SK-N-DZ (cell line): ENCODE results near the gene PDZD8.
A peak's percentile ranks its signal among the peaks of the same experiment; 100 is the strongest.
"Not testable (repeated sequence)": the region's sequence is repeated elsewhere in the genome, so short reads cannot be mapped to it uniquely, and the experiment has no call there.

Source experiments
- DNase-seq: peaks from one replicate; pipeline ENCODE4 v3.0.0-alpha.2; 2015; ENCODE audit warnings: low spot score

Gene PDZD8

DNA sequence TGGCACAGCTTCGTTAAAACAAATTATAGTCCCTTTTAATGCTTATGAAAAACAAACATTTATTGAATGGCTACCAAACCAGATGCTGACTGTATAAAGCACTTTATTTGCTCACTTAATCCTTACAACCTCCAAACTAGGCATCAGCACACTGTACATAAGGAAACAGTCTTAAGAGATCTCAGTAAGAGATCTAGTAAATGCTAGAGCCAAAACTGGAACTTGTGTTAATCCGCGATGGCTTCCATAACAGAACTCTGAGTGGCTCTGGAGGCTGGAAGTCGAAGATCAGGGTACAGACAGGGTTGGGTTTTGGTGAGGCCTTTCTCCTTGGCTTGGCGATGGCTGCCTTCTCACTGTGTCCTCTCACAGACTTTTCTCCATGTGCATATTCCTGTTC, 27.0 kb downstream of the PDZD8 start:
- peak; percentile 11 for DNase-seq

DNA sequence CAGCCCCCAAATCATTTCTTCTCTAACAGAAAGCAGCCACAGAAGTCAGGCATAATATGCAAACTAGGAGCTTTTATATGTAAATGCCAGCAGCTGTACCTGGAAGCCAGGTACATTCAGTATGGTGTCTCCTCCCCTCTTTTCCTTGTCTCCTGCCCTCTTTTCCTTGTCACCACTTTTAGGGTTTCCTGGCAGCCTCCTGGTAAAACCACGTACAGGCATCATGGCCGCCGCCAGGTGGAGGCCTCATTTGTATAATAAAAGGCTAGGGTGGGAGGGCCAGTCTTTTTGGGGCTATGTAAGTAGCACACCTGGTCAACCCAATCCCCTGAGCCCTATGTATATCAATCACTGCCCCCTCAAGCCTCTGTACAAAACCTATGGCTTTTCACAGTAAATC, 28.7 kb downstream of the PDZD8 start:
- no peak for DNase-seq

DNA sequence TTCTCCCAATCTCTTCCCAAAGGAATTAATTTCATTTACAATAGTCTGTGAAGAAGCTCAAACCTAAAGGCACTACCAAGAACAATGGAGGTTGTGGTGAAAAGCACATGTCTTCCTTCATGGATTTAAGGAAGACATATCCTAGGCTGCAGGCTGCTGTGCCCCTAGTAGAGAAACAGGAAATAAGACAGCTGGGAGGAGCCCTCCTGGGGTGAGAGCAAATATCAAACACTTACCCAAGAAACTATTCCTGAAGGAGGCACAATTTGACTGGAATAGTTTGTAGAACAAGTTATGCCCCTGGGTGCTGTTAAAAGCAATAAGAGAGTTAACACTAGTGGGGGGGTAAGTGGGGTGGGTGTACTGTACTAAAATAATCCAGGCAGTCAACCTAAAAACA, 30.1 kb downstream of the PDZD8 start:
- no peak for DNase-seq

DNA sequence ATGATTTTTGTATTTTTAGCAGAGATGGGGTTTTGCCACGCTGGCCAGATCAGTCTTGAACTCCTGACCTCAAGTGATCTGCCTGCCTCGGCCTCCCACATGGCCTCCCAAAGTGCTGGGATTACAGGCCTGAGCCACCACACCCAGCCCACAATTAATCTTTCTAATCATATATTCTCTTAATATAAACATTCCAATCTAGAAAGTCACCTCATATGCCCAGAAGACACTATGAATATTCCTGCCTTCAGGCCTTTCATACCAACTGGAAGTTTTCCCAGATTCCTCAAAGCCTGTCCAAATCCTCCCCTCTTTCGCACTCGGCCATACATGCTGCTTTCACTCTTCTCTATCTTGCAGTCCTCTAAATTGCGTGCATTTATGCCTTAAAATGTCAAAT, 32.6 kb downstream of the PDZD8 start:
- DNase-seq = no peak

DNA sequence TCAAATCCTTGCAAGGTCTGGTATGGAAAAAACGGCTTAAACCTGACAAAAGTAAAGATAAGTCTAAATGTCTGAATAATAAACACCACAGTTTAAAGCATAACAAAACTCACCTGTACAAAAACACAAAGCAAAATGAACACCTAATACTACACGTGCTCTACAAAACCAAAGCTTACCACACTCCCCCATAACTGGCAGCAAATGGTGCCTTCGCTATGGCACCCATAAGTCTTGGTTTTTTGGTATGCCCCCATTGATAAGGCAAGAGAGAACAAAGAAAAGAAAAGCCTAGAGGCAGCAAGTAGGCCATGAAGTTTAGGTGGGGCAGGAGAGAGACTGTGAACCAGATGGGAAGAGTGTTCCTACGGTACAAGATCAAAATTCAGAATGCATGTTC, 34.2 kb downstream of the PDZD8 start:
- no peak for DNase-seq

DNA sequence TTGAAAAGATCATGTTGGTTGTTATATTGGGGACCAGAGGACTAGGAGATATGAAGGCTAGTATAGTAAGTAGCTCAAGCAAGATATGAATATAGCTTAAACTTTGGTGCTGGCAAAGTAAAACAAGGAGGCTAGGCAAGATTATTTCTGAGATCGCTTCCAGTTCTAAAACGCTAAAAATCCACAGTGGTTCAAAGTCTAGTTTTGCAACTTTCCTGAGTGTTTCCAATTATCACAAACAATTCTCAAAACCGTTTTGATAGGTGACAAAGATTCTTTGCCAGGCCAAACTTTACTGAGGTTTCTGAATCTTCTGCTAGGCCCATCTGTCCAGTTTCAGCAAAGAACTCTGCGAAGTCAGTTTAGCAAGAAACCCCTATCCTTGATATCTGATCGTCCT, 35.3 kb downstream of the PDZD8 start:
- no peak for DNase-seq

DNA sequence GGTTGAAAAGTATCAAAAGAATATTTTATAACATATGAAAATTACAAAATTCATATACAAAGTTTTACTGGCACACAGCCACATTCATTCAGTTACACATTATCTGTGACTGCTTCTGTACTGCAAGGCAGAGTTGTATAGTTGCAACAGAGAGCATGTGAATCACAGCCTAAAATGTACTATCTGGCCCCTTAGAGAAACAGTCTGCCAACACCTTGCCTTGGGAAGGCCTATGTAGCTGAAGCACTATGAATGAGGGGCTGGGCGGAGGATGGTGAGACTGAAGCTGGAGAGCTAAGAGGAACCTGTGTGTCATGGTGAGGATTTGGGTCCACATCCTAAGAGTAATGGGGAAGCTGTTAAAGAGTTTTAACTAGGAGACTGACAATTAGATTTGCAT, 35.7 kb downstream of the PDZD8 start:
- no peak for DNase-seq

DNA sequence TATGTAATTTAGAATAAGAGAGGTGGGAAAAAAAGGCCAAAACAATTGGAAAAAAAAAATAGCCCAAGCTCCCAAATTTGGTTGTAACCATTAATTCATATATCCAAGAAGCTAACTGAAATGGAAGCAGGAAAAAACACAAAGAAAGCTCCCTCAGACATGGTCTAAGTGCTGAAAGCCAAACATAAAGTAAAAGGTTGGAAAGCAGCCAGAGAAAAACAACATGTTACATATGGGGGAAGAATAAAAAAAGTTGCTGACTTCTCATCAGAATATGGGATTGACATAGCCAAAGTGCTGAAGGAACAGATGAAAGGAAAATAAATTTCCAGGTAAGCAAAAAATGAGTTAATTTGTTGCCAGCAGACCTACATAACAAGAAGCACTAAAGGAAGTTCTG, 40.3 kb downstream of the PDZD8 start:
- no peak for DNase-seq

DNA sequence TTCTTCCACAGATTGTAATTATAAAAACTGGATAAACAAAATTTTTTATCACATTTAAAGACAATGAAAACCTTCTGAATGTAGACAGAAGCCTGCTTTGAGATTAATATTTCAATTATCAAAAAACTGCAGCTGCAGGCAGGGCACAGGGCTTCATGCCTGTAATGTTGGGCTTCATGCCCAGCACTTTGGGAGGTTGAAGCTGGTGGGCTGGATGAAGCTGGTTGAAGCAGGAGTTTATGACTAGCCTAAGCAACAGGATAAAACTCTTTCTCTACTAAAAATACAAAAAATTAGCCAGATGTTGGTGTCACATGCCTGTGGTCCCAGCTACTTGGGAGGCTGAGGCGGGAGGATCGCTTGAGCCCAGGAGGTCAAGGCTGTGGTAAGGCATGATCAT, 41.2 kb downstream of the PDZD8 start:
- DNase-seq = no peak

DNA sequence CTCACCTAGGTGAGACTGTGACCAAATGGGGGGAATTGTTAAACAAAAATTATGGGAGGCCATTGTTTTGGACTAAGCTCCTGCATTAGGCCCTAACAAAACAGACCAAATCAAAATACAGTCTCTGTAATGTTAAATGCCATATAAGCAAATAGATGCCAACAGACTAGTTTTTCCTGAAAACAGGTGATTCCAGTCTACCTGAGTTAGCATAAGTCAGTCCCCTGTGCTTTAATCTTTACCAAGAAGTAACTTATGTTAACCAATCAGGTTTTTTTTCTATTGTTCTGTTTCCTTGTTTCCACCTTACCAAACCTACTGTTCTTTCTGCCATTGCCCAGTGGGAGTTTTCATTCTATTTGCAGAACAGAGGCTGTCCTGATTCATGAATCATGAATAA, 48.0 kb downstream of the PDZD8 start:
- DNase-seq = no peak

DNA sequence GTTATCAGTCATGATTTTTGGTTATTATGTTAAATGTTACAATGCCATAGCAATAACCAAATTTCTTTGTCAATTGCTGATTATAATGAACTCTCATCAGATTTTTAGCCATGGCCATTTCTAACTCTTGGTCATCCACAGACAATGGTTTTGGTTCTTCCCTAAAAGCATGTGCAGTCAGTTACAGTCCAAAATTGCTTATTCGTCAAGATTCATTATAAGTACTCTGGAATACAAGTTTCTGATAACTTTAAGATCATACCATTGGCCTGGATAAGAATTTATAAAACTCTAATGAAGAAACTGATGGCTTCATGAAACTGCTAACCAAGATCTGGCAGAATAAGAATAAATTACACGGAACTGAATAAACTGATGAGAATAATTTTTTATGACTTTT, 50.9 kb downstream of the PDZD8 start:
- DNase-seq = no peak

DNA sequence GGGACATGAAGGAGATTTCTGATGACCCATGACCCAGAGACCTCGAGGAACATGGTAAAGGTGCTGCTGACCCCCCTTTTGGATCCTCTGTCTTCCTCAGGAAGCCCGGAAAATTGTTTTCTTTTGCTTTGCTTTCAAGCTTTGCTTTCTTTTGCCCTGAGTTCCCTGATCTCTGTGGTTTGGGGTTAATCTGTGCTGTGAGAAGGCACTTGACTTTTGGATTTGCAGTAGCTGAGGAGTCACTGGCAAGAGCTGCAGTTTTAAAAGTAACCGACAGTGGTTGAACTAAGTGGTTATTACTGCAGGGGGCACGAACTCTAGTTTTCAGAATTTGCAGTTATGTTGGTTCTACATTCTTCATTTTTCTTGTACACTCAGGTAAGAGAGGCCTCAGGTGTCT, 53.0 kb downstream of the PDZD8 start:
- no peak for DNase-seq

DNA sequence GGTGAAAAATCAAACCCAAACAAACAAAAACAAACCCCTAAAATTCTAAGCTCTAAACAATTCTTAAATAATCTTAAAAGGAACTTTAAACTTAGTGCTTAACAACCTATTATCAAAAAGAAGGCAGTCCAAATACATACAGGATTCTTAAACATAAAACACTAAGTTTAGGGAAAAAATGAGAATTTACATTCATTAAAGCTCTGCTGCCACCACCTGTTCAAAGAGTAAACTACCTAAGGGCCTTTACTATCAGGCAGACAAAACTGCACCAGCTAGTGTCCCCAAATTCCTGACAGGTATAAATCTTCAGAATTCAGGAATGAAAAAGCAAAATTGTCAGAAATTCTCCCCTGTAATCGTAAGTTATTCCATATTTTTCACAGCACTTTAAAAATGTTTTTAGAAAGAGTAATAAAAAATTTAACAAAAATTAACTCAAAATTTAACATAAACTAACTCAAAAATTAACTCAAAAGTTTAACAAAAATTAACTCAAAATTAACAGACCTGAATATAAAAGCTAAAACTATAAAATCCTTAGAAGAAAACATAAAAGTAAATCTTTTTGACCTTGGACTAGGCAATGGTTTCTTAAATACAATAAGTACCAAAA, 55.1 kb downstream of the PDZD8 start:
- peak; percentile 29 for DNase-seq

DNA sequence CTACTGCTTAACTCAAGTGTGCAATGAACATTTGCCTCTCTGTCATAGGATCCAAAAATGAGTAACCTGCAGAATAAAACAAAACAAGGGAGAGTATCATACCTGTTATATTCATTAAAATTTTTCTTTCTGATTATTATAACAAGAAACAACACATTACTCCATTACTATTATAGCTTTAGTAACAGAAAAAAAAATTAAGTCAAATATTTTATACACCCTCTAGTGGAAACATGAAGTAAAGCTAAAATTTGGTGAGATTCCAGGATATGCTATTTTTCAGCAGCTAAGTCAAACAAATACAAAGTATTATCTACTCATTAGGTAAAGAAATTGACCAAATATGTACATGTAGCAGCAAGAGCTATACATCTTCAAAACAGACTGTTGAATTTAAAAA, 56.3 kb downstream of the PDZD8 start:
- DNase-seq = no peak

DNA sequence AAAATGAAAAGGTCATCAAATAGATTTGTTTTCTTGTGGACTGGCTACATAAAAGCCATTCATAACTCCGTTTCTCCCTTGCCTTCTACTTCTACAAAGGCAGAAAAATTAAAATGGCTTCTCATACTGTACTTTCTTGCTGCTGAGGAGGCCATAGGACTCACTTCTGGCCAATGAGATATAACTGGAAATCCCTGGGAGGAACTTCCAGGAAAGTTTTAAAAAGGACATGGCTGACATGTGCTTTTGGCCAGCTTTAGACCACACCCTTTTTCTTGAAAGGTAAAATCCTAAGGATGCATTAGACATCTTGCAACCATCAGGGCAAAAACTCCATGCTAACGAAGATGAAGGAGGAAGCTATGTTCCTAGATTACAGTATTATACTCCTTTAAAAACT, 58.5 kb downstream of the PDZD8 start:
- no peak for DNase-seq

DNA sequence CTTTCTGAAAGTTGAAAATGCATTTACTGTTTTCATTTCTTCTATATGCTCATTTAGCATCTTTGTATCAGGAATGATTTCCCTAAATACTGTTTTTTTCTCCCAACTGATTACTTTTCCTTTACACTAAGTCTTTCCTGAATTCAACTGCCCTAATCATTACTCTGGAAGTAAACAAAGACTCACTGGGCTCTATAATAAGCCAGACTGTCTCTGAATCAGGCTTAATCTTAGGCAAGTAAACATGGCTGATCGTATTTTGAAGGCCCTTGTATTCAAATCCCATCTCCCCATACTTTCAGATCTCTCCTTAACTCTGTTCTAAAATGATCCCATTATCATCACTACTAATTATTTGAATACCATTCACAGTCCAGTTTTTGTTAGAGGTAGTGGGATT, 61.6 kb downstream of the PDZD8 start:
- DNase-seq = no peak

DNA sequence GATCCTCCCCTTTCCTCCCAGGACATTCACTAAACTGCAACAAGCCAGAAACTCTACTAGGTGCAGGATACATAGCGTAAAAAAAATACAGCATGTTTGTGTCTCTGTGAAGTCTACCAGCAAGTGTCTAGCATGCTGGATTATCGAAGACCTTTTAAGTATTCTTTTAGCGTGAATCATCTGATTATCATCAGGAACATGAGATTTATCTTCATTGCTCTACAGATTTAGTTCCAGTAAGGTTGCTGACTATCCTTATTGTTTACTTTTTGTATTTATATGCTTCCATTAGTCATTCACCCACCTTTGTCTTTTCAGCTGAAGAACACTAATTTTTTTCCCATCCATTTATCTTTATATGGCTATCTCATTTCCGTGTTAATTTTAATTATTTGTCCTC, 62.8 kb downstream of the PDZD8 start:
- DNase-seq = no peak

DNA sequence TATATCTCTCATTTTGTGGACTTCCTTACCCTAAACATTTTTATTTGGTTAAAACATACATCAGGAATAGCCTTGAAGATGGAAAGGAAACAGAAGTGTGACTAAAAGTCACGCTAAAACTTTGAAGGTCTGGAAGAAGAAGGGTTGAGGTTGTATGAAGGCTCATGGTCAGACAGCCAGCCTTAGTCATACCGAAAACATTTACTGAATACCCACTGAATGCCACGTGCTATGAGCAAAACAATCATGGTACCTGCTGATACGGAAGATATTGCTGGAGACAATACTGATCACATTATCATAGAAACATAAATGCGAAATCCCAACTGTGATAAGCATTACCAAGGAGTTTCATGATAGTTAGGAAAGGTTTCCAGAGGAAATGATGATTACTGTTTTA, 64.0 kb downstream of the PDZD8 start:
- DNase-seq = no peak

DNA sequence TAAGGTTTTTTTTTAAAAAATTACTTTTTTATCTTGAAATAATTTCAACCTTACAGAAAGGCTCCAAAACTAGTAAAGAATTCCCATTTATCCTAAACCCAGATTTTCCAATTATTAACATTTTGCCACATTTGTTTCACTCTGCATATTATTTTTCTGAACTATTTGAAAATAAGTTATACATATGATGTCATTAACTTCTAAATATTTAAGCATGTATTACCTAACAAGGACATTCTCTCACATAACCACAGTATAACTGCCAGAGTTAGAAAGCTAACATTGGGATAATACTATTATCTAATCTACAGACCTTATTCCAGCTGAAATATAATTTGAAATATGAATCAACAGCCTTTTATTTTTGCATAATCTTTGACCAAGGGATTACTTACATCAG, 68.6 kb downstream of the PDZD8 start:
- DNase-seq = no peak

DNA sequence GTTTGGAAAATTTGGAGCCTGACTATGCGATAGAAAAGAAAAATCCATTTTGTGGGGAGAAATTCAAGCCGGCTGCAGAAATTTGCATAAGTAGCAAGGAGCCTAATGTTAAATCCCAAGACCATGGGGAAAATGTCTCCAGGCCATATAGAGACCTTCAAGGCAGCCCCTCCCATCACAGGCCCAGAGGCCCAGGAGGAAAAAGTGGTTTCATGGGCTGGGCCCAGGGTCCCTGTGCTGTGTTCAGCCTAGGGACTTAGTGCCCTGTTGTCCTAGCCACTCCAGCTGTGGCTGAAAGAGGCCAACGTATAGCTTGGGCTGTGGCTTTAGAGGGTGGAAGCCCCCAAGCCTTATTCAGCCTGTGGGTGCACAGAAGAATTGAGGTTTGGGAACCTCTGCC, 71.8 kb downstream of the PDZD8 start:
- DNase-seq = not testable (repeated sequence)

DNA sequence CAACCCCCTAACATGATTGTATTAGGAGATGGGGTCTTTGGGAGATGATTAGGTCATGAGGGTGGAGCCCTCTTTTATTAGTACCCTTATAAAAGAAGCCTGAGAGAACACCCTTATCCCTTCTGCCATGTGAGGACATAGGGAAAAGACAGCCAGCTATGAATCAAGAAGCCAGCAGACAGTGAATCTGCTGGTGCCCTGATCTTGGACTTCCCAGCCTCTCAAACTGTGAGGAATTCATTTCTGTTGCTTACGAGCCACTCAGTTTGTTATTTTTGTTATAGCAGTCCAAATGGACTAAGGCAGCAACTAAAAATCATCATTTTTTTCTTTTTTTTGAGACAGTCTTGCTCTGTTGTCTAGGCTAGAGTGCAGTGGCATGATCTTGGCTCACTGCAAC, 74.6 kb downstream of the PDZD8 start:
- no peak for DNase-seq

DNA sequence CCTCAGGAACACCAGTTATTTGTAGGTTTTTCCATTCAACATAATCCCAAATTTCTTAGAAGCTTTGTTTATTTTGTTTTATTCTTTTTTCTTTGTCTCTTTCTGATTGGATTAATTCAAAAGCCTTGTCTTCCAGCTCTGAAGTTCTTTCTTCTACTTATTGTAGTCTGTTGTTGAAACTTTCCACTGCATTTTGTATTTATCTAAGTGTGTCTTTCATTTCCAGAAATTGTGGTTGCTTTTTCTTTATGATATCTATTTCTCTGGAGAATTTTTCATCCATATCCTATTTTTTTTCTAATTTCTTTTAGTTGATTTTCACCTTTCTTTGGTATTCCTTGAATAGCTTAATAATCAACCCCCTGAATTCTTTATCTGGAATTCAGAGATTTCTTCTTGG, 75.8 kb downstream of the PDZD8 start:
- DNase-seq = no peak

DNA sequence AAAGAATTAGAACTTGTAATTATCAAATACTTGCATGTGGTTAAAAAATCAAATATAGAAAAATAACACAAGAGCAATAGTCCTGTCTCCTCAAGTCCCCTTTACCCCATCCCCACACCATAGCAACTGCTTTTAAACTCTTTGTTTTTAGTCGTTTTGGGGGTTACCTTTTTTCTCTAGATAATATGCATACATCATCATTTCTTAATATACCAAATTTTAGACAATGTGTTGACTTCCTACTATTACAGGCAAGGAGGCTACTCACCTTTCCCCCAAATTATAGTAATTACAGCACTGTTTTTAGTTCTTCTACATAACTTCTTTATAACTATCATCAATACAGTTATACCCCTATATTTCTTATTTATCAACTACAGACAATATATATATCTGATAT, 77.0 kb downstream of the PDZD8 start:
- DNase-seq = no peak

DNA sequence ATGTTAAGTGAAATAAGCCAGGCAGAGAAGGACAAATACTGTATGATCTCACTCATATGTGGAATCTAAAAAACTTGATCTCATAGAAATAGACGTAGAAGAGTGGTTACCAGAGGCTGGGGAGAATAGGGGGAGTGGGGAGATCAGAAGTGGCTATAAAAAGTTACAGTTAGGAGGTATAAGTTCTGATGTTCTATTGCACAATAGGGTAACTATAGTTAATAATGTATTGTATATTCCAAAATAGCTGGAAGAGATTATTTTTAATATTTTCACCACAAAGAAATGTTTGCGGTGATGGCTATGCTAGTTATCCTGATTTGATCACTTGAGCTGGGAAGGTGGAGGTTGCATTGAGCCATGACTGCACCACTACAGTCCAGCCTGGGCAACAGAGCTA, 80.5 kb downstream of the PDZD8 start:
- no peak for DNase-seq
